Coronary artery (tissue), 2 donors: ENCODE results near the gene FAM78A.
"Not testable (repeated sequence)": the region's sequence is repeated elsewhere in the genome, so short reads cannot be mapped to it uniquely, and the experiment has no call there.

Experiments used
- DNase-seq: peaks from one replicate; pipeline ENCODE4 v3.0.0-alpha.2; 2017; ENCODE audit warnings: low spot score
- H3K27ac ChIP-seq, 2 donors: fragments of 200-600 bp; sonication (generic); one replicate each; pipeline ENCODE4 v1.5.1; 2016 to 2019
- H3K4me3 ChIP-seq: fragments of 200-600 bp; sonication (generic); 2 replicates; pipeline ENCODE4 v1.5.1; 2016; ENCODE audit warnings: mild to moderate bottlenecking, moderate library complexity
- TF ChIP-seq, protein P1 (sequence below): fragments of 200-600 bp; sonication (generic); IDR thresholded peaks from one replicate; pipeline ENCODE4 v1.5.1; 2019; ENCODE audit warnings: antibody characterized with exemption

Gene FAM78A

GRCh38 chr9:131270171-131271015 lies 5.9 kb downstream of the FAM78A start:
- DNase-seq: no peak
- TF ChIP-seq, protein P1, sequence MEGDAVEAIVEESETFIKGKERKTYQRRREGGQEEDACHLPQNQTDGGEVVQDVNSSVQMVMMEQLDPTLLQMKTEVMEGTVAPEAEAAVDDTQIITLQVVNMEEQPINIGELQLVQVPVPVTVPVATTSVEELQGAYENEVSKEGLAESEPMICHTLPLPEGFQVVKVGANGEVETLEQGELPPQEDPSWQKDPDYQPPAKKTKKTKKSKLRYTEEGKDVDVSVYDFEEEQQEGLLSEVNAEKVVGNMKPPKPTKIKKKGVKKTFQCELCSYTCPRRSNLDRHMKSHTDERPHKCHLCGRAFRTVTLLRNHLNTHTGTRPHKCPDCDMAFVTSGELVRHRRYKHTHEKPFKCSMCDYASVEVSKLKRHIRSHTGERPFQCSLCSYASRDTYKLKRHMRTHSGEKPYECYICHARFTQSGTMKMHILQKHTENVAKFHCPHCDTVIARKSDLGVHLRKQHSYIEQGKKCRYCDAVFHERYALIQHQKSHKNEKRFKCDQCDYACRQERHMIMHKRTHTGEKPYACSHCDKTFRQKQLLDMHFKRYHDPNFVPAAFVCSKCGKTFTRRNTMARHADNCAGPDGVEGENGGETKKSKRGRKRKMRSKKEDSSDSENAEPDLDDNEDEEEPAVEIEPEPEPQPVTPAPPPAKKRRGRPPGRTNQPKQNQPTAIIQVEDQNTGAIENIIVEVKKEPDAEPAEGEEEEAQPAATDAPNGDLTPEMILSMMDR: no peak
- H3K27ac ChIP-seq: peak overlapping the region in 1 of 2 donors; percentile 64
- peak overlapping the region; percentile 27 for H3K4me3 ChIP-seq

GRCh38 chr9:131266266-131267229 lies 9.8 kb downstream of the FAM78A start:
- DNase-seq: no peak
- no peak overlapping the region for H3K4me3 ChIP-seq
- TF ChIP-seq, protein P1: no peak
- no peak overlapping the region for H3K27ac ChIP-seq

- H3K4me3 ChIP-seq: no peak overlapping the region
- TF ChIP-seq, protein P1: no peak
- DNase-seq: no peak
These were observed 12.1 kb downstream of the FAM78A start for GRCh38 chr9:131264231-131264630.

DNA sequence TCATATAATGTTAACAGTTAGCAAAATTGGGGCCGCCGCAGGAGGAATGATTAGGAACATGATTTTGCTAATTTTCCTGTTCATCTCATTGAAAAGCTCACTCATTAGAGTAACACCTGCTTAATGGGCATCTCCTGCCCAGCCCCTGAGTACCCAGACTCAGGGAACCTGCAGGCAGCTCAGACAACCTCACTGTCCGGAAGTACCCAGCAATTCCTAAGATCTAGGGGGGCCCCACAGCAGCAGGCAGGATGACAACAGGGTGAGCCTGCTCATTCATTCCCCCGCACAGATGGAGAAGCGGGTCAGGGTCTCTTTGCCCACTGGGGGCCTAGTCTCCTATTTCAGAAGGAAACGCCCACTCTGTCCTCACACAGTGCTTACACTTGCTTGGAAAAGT lies 12.6 kb downstream of the FAM78A start:
- Histone ChIP-seq H3K27ac (no peak overlapping the region), H3K4me3 (no peak overlapping the region)
- TF ChIP-seq, protein P1: no peak
- no peak for DNase-seq

More at GRCh38 chr9:131264231-131264630, 12.1 kb downstream of the FAM78A start:
- no peak overlapping the region for H3K27ac ChIP-seq

- H3K27ac ChIP-seq, H3K4me3 ChIP-seq, DNase-seq: not testable (repeated sequence)
These were observed 13.3 kb downstream of the FAM78A start for GRCh38 chr9:131263033-131263343.

- no peak overlapping the region for H3K27ac ChIP-seq
- H3K4me3 ChIP-seq: no peak overlapping the region
- TF ChIP-seq, protein P1: no peak
- no peak for DNase-seq
These were observed 13.8 kb downstream of the FAM78A start for GRCh38 chr9:131262327-131263032.
